ENCODE results near the gene VASP. TPM values are rescaled to one million over a fixed set of nuclear protein-coding genes. Genes with fewer than 3 reads are reported as not detected.

VASP gene
- total RNA-seq, 1 donor, result 71.3 TPM

- H3K4me1 ChIP-seq (ENCODE audit: insufficient read depth, low read length), result peaks cover 21% of the 10 kb centered on the region
- peak within 1 kb of the TSS; percentile 100 for H3K4me2 ChIP-seq (ENCODE audit: insufficient read depth, low read length)
- no peaks in the 10 kb centered on the region for H3K27me3 ChIP-seq (ENCODE audit: insufficient read depth, low read length)
- no peaks in the 10 kb centered on the region for H3K9me3 ChIP-seq (ENCODE audit: low read depth, low read length)
- no peak for TF ChIP-seq CTCF (IDR thresholded peaks at IDR 0.05; ENCODE audit: extremely low read depth, low read depth, low read length)
- H4K20me1 ChIP-seq (ENCODE audit: insufficient read depth, low read length), result peaks cover 5% of the 10 kb centered on the region
- H2AFZ ChIP-seq (ENCODE audit: low read length), result peak within 1 kb of the TSS; percentile 89
- H3K4me3 ChIP-seq (ENCODE audit: insufficient read depth, low read length), result peak within 1 kb of the TSS; percentile 95
- peak; percentile 99 for DNase-seq (ENCODE audit: insufficient read length, low spot score, missing footprints)
- H3K36me3 ChIP-seq (ENCODE audit: insufficient read depth, low read length), result peaks cover 8% of the 10 kb centered on the region
- H3K79me2 ChIP-seq (ENCODE audit: insufficient read depth, low read length), result peaks cover 32% of the 10 kb centered on the region
- H3K27ac ChIP-seq (ENCODE audit: low read depth, low read length), result peak within 1 kb of the TSS; percentile 97
Measured at GRCh38 chr19:45467456-45468158, 39.7 kb upstream of the VASP start, which contains the start of gene FOSB. Gene FOSB (plus strand): TSS chr19:45467996. CDS start chr19:45468587, 591 bp downstream.

- no peak for TF ChIP-seq CTCF (IDR thresholded peaks at IDR 0.05; ENCODE audit: extremely low read depth, low read depth, low read length)
- peaks cover 36% of the 10 kb centered on the region for H3K79me2 ChIP-seq (ENCODE audit: insufficient read depth, low read length)
- H3K4me1 ChIP-seq (ENCODE audit: insufficient read depth, low read length), result peaks cover 21% of the 10 kb centered on the region
- H2AFZ ChIP-seq (ENCODE audit: low read length), result no peak overlapping the region
- H4K20me1 ChIP-seq (ENCODE audit: insufficient read depth, low read length), result peaks cover 5% of the 10 kb centered on the region
- H3K36me3 ChIP-seq (ENCODE audit: insufficient read depth, low read length), result peaks cover 8% of the 10 kb centered on the region
- peak overlapping the region; percentile 100 for H3K4me2 ChIP-seq (ENCODE audit: insufficient read depth, low read length)
- DNase-seq (ENCODE audit: insufficient read length, low spot score, missing footprints), result peak; percentile 72
- peak overlapping the region; percentile 95 for H3K4me3 ChIP-seq (ENCODE audit: insufficient read depth, low read length)
- no peaks in the 10 kb centered on the region for H3K9me3 ChIP-seq (ENCODE audit: low read depth, low read length)
- no peaks in the 10 kb centered on the region for H3K27me3 ChIP-seq (ENCODE audit: insufficient read depth, low read length)
- H3K27ac ChIP-seq (ENCODE audit: low read depth, low read length), result peak overlapping the region; percentile 97
Measured at GRCh38 chr19:45468159-45468651, 39.1 kb upstream of the VASP start.

- peaks cover 5% of the 10 kb centered on the region for H4K20me1 ChIP-seq (ENCODE audit: insufficient read depth, low read length)
- H3K4me3 ChIP-seq (ENCODE audit: insufficient read depth, low read length), result peak overlapping the region; percentile 95
- H3K36me3 ChIP-seq (ENCODE audit: insufficient read depth, low read length), result peaks cover 8% of the 10 kb centered on the region
- no peak for TF ChIP-seq CTCF (IDR thresholded peaks at IDR 0.05; ENCODE audit: extremely low read depth, low read depth, low read length)
- H3K9me3 ChIP-seq (ENCODE audit: low read depth, low read length), result no peaks in the 10 kb centered on the region
- H3K4me1 ChIP-seq (ENCODE audit: insufficient read depth, low read length), result peaks cover 21% of the 10 kb centered on the region
- no peaks in the 10 kb centered on the region for H3K27me3 ChIP-seq (ENCODE audit: insufficient read depth, low read length)
- DNase-seq (ENCODE audit: insufficient read length, low spot score, missing footprints), result peak; percentile 90
- no peak overlapping the region for H2AFZ ChIP-seq (ENCODE audit: low read length)
- peak overlapping the region; percentile 100 for H3K4me2 ChIP-seq (ENCODE audit: insufficient read depth, low read length)
- peak overlapping the region; percentile 97 for H3K27ac ChIP-seq (ENCODE audit: low read depth, low read length)
- H3K79me2 ChIP-seq (ENCODE audit: insufficient read depth, low read length), result peaks cover 41% of the 10 kb centered on the region
Measured at GRCh38 chr19:45468803-45469131, 38.5 kb upstream of the VASP start.

GRCh38 chr19:45469132-45469944 is 37.9 kb upstream of the VASP start:
- peaks cover 21% of the 10 kb centered on the region for H3K4me1 ChIP-seq (ENCODE audit: insufficient read depth, low read length)
- H3K9me3 ChIP-seq (ENCODE audit: low read depth, low read length), result no peaks in the 10 kb centered on the region
- peak overlapping the region; percentile 95 for H3K4me3 ChIP-seq (ENCODE audit: insufficient read depth, low read length)
- H3K36me3 ChIP-seq (ENCODE audit: insufficient read depth, low read length), result peaks cover 8% of the 10 kb centered on the region
- peak overlapping the region; percentile 97 for H3K27ac ChIP-seq (ENCODE audit: low read depth, low read length)
- H4K20me1 ChIP-seq (ENCODE audit: insufficient read depth, low read length), result peaks cover 5% of the 10 kb centered on the region
- H3K4me2 ChIP-seq (ENCODE audit: insufficient read depth, low read length), result peak overlapping the region; percentile 100
- no peak for TF ChIP-seq CTCF (IDR thresholded peaks at IDR 0.05; ENCODE audit: extremely low read depth, low read depth, low read length)
- peak; percentile 99 for DNase-seq (ENCODE audit: insufficient read length, low spot score, missing footprints)
- no peaks in the 10 kb centered on the region for H3K27me3 ChIP-seq (ENCODE audit: insufficient read depth, low read length)
- peaks cover 45% of the 10 kb centered on the region for H3K79me2 ChIP-seq (ENCODE audit: insufficient read depth, low read length)
- no peak overlapping the region for H2AFZ ChIP-seq (ENCODE audit: low read length)
